Mesodermal cell (in vitro differentiated cells): Measurements from ENCODE around the gene RASGRF1.
"Not testable (repeated sequence)": the region's sequence is repeated elsewhere in the genome, so short reads cannot be mapped to it uniquely, and the experiment has no call there.

ENCODE experiments used
- H3K27ac ChIP-seq: 2 replicates; pipeline ENCODE4 v1.7.0; 2013; ENCODE audit warnings: mild to moderate bottlenecking, low read depth, low read length, moderate library complexity; ENCODE audit not compliant: severe bottlenecking
- H3K36me3 ChIP-seq: 2 replicates; pipeline ENCODE4 v1.7.1; 2013; ENCODE audit warnings: mild to moderate bottlenecking, low read length, moderate library complexity; ENCODE audit not compliant: control insufficient read depth, insufficient read depth
- H3K4me1 ChIP-seq: one replicate; pipeline ENCODE4 v1.7.1; 2013; ENCODE audit warnings: mild to moderate bottlenecking, low read length; ENCODE audit not compliant: insufficient read depth, control insufficient read depth, poor library complexity, severe bottlenecking
- H3K4me3 ChIP-seq: 2 replicates; pipeline ENCODE4 v1.7.0; 2013; ENCODE audit warnings: low read length, control low read depth, mild to moderate bottlenecking; ENCODE audit not compliant: insufficient read depth, poor library complexity, severe bottlenecking; ENCODE audit errors: extremely low read depth
- H3K9me3 ChIP-seq: 2 replicates; pipeline ENCODE4 v1.7.1; 2013; ENCODE audit warnings: mild to moderate bottlenecking, low read length, moderate library complexity; ENCODE audit not compliant: control insufficient read depth
- WGBS, 2 experiments: methylation state at CpG; one replicate each; pipeline ENCODE4 v1.1.5; 2013; ENCODE audit warnings: missing lambda C conversion rate in 2 of 2; ENCODE audit not compliant: insufficient coverage in 2 of 2; 5-methylcytosine and 5-hydroxymethylcytosine counted together

The RASGRF1 gene

DNA sequence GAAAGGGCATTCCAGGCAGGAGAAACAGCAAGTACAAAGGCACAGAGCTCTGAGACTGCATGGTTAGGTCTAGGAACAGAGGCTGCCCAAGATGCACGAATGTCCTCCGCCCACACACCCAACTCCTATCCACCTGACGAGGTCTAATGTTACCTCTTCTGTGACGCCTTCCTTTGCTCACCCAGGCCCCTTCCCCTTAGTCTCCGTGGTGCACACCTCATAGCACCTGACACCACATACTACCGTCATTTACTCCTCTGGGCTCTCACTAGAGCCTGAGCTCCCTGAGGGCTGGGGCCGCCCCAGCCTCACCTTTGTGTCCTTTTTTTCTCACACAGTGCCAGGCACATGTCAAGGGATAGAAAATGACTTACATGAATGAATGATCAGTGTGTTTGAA lies 31.0 kb upstream of the RASGRF1 start:
- 73 to 83% methylated on average over 3 to 7 of the region's 7 CpGs for WGBS, 2 experiments
- Histone ChIP-seq H3K4me1 (no peaks in the 10 kb centered on the region), H3K4me3 (no peak overlapping the region), H3K36me3 (no peaks in the 10 kb centered on the region), H3K27ac (no peak overlapping the region), H3K9me3 (no peaks in the 10 kb centered on the region)

DNA sequence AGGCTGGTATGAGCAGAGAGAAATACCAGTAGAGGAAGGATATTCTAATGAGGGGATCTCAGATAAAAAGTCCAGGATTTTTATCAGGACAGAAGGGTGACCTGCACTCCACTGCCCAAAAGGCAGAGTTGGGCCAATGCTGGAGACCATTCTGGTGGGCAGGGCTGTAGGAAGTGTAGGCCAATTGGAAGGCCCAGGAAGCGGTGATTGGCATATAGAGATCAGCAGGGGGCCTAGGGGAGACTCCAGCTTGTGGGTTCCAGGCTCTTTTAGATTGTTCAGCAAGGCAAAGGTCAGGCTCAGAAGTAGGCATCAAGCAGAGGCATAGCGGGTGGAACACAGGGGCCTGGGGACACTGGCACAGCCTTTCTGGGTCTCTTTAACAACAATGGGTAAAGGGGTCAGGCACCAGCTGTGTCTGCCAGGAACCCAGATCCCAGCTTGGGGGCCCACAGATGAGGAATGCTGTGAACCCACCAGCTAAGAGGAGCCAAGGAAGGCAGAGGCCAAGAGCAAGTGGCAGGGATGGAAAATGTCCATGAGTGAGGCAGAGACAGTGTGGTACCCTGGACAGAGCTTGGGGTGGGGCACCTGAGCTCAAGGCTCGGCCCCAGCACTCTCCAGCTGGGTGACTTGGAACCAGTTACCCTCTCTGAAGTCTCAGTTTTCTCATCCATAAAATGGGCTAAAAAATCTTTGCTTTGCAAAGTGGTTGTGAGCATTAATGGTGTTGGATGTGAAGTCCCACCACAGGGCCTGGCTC lies 27.0 kb upstream of the RASGRF1 start:
- H3K4me1 ChIP-seq = no peaks in the 10 kb centered on the region
- 74 to 83% methylated on average over 3 of the region's 3 CpGs for WGBS, 2 experiments
- no peak overlapping the region for H3K4me3 ChIP-seq
- no peaks in the 10 kb centered on the region for H3K9me3 ChIP-seq
- no peak overlapping the region for H3K27ac ChIP-seq
- H3K36me3 ChIP-seq = no peaks in the 10 kb centered on the region

DNA sequence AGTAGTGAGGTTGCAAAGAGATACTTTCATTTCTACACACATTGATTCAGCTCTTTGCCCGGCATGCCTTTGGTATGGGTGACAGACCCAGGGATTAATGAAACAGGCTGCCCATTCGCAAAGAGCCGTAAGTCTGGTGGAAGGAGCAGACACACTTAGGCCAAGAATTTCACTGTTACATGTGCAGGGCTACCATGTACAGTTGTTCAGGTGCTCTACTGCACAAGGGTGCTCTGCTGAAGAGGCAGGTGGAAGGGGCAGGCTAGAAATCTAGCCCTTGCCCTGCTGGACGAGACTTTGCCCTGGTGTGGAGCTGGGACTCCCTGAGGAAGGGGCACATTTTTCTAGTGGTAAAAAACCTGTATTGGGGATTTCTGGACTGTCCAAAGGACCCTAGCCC lies 26.2 kb upstream of the RASGRF1 start:
- H3K4me1 ChIP-seq = no peaks in the 10 kb centered on the region
- H3K27ac ChIP-seq = no peak overlapping the region
- 97 to 100% methylated on average over 3 to 4 of the region's 4 CpGs for WGBS, 2 experiments
- no peaks in the 10 kb centered on the region for H3K36me3 ChIP-seq
- no peak overlapping the region for H3K4me3 ChIP-seq
- H3K9me3 ChIP-seq = no peaks in the 10 kb centered on the region

DNA sequence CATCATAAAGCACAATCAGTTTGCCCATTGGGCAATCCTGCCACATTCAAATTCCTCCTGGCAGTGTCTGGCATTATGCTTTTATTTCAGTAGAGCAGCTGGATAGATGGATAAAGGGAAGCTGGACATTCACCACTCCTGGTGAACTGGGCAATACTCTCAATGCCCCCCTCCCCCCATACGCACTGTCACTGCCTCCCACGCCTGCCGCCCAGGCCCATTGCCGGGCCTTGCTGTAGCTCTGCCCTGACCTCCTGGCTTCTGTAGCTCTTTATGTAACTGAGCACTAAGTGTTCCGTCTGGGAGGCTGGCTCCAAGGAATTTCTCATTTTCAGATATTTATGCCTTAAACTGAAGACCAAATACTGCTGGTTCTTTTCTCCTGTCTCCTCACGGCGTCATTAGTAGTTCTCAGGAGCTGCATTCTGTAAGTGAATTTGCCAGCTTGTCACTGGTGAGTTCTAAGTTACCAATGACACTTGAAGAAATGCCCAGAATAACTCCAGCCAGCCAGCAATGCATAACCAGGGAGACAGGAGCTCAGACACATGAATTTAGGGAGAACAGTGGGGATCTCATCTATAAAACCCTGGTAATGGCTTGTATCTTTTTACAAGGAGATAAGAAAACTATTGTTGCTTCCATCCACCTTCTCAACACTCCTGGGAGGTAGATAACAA lies 25.5 kb upstream of the RASGRF1 start:
- no peaks in the 10 kb centered on the region for H3K9me3 ChIP-seq
- no peak overlapping the region for H3K4me3 ChIP-seq
- H3K4me1 ChIP-seq = no peaks in the 10 kb centered on the region
- no peaks in the 10 kb centered on the region for H3K36me3 ChIP-seq
- WGBS, 2 experiments = 89 to 93% methylated on average over 4 to 6 of the region's 7 CpGs
- no peak overlapping the region for H3K27ac ChIP-seq

DNA sequence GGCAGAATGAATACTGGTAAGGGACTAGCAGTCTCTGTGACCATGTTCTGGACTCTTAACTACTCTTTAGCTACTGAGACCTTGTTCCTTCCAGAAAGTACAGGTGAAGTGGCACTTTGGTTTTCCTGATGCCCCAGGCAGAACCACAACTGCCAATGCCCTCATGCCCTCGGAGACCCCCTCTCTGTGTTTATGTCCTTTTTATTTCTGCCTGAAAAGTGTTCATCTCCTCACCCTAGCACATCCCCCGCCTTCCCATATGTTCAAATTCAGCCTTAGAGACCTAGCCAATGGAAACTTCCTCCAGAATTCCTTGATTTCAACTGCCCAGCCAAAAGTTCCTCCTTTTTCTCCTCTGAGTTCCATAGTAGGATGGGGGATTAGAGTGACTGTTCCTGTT lies 23.3 kb upstream of the RASGRF1 start:
- no peak overlapping the region for H3K4me3 ChIP-seq
- WGBS, 2 experiments = 93% methylated on average over 2 of the region's 2 CpGs; no CpG with 5 or more reads in 1 of the 2 experiments
- H3K9me3 ChIP-seq = no peaks in the 10 kb centered on the region
- H3K27ac ChIP-seq = no peak overlapping the region
- no peaks in the 10 kb centered on the region for H3K4me1 ChIP-seq
- H3K36me3 ChIP-seq = no peaks in the 10 kb centered on the region

DNA sequence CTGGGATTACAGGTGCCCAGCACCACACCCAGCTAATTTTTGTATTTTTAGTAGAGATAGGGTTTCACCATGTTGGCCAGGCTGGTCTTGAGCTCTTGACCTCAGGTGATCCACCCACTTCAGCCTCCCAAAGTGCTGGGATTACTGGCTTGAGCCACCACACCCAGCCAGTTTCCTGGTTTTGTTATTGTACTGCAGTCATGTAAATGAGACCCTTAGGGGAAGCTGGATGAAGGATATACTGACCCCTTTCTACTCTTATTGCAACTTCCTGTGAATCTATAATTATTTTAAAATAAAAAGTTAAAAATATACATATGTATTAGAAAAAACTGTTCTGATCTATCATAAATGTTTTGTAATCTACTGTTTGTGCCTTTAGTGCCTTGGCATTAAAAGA lies 20.8 kb upstream of the RASGRF1 start:
- H3K4me1 ChIP-seq, H3K4me3 ChIP-seq, H3K36me3 ChIP-seq, H3K27ac ChIP-seq, H3K9me3 ChIP-seq: not testable (repeated sequence)

DNA sequence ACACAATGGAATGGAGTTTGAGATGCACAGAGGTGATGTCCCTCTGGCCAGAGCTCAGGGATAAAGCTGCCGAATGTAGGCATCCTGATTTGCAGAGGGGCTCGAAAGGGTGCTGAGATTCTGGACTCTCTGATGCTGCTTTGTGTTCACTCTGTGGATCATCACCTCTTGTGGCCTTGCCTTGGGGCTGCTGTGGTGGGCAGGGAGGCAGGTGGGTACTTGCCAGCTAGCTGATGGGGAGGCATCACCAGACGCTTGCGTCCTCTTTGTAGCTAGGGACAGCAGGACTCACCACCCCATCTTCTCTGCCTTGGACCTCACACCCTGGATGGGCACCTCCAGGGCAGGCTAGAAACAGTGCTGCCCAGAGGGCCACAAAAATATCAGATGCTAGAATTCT lies 14.6 kb upstream of the RASGRF1 start:
- no peaks in the 10 kb centered on the region for H3K4me1 ChIP-seq
- no peaks in the 10 kb centered on the region for H3K9me3 ChIP-seq
- no peaks in the 10 kb centered on the region for H3K36me3 ChIP-seq
- no peak overlapping the region for H3K4me3 ChIP-seq
- WGBS, 2 experiments = 94 to 96% methylated on average over 2 of the region's 4 CpGs
- no peak overlapping the region for H3K27ac ChIP-seq

DNA sequence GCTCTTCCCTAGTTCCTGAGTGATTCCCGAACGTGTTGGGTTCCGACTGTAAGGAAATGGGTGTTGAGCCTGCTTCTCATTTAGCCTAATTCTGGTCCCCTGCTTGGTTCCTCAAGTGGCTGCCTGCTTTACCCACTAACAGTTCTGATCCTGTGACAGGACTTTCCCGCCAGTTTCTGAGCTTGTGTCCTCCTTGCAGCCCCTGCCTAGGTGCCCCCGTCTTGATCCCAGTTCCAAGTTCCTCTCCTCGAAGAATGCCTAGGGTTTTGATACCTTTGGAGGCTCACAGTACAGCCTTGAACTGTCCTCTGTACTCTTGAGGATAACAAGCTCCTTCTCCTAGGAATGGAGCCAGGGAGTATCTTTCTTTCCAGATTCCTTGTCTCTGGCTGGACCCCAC lies 12.0 kb upstream of the RASGRF1 start:
- 82 to 83% methylated on average over 6 of the region's 6 CpGs for WGBS, 2 experiments
- Histone ChIP-seq H3K4me3 (no peak overlapping the region), H3K9me3 (no peaks in the 10 kb centered on the region)

DNA sequence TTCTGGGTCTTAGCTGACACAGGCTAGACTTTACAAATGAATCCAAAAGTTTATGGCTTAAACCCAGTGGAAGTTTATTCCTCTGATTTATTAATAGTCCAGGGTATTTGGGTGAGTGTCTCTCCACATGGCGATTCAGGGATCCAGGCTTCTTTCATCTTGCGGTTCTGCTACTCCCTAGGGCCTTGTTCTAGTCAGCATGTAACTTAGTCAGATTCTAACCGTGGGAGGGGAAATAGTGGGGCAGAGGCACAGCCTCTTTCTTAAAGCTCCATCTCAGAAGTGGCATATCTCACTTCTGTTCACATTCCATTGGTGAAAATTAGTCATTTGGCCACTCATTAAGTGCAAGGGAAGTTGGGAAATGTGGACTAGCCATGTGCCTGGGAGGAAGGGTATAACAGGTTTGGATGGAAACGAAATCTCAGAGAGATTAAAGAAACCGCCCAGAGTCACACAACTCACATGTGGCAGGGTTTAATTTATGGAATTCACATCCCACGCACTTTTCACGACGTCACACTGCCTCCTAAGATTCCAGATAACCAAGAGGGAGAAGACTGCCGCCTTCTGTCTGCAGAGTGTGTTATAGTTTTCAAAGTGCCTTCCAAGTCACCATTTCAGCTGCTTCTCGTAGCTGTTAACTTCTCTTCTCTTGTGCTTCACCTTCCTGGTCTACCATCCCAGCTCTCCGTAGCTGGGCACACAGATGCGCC lies 11.4 kb upstream of the RASGRF1 start:
- Histone ChIP-seq H3K27ac (no peak overlapping the region), H3K9me3 (no peaks in the 10 kb centered on the region), H3K4me1 (no peaks in the 10 kb centered on the region), H3K36me3 (no peaks in the 10 kb centered on the region), H3K4me3 (no peak overlapping the region)
- 88% methylated on average over 9 to 10 of the region's 12 CpGs for WGBS, 2 experiments

More for the DNA sequence above, 12.0 kb upstream of the RASGRF1 start:
- no peaks in the 10 kb centered on the region for H3K4me1 ChIP-seq
- H3K27ac ChIP-seq = no peak overlapping the region
- no peaks in the 10 kb centered on the region for H3K36me3 ChIP-seq

DNA sequence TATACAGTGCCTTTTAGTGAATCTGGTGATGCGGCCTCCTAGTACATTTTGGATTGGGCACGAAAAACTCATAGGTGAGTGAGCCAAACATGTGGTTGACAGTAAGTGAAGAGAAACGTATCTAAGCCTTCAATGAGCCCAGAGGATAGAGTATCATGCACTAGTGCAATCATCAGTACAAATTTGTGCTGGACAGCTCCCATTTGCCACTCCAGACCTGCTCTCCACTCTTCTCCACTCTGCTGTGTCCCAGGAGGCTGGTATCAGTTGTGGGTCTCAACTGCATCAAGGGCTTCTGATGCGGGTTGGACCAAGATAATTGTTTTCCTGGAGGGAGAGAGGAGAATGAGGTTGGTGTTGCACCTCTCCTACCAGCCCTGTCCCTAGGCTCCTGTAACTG lies 9.1 kb upstream of the RASGRF1 start:
- H3K9me3 ChIP-seq = no peaks in the 10 kb centered on the region
- H3K4me1 ChIP-seq = no peaks in the 10 kb centered on the region
- no peak overlapping the region for H3K27ac ChIP-seq
- no peaks in the 10 kb centered on the region for H3K36me3 ChIP-seq
- H3K4me3 ChIP-seq = no peak overlapping the region
- WGBS, 2 experiments = 81 to 90% methylated on average over 3 of the region's 4 CpGs

DNA sequence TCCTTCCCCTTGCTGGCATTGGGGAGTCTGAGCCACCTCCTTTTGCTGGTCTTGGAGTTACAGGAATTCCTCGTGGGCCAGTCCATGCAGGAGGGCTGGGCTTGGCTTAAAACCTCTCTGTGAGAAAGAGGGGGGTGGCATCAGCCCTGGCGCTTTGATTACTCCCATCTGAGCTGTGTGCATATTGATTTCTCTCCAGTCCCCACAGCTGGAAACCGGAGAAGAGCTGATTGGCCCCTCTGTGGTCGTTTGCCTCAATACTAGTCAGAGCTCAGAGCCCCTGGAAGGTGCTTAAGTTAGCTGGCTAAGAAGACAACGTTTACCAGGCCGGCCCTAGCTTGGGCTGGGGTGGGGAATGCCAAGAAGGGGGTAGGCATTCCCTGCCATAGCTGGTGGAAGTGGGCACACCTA lies 4.0 kb upstream of the RASGRF1 start:
- Histone ChIP-seq H3K4me1 (peaks cover 8% of the 10 kb centered on the region), H3K9me3 (no peaks in the 10 kb centered on the region), H3K4me3 (no peak overlapping the region), H3K27ac (no peak overlapping the region), H3K36me3 (no peaks in the 10 kb centered on the region)
- WGBS, 2 experiments = 28 to 45% methylated on average over 4 to 6 of the region's 6 CpGs
